ENCODE results near the gene SORCS2.
A peak's percentile ranks its signal among the peaks of the same experiment; 100 is the strongest.
"Not testable (repeated sequence)": the region's sequence is repeated elsewhere in the genome, so short reads cannot be mapped to it uniquely, and the experiment has no call there.

SORCS2 gene

DNA sequence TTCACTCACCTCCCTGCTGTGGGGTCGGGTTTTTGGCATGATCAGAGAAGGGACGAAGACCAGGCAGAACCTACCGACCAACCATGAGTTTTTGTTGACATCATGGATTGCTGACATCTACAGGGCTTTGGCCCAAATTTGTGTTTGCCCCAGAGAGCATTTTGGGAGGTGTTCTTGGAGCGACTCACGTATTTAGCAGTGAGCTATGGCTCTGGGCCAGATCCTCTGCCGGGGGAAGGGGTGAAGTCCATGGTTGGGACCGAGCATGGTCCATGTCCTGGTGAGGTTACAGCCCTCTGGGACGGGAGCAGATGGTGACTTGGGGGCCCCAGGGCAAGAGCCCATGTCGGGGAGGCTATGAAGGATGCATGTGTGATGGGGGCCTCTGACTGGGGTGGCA lies 17.4 kb downstream of the SORCS2 start:
- DNase-seq (ENCODE audit: low read depth, low spot score): no peak
- ChIA-PET POLR2A (no interaction called here), CTCF (interaction anchor here (1.3 to 2.2 kb wide), 2 partner anchors 11 to 12 kb away, joined by 3 to 7 read pairs; no protein-coding TSS in a partner anchor)
- no peak for TF ChIP-seq CTCF (IDR thresholded peaks at IDR 0.05; ENCODE audit: insufficient read depth, low read length, missing control alignments)
- no peak overlapping the region for H3K4me3 ChIP-seq (ENCODE audit: low read depth, low read length)

DNA sequence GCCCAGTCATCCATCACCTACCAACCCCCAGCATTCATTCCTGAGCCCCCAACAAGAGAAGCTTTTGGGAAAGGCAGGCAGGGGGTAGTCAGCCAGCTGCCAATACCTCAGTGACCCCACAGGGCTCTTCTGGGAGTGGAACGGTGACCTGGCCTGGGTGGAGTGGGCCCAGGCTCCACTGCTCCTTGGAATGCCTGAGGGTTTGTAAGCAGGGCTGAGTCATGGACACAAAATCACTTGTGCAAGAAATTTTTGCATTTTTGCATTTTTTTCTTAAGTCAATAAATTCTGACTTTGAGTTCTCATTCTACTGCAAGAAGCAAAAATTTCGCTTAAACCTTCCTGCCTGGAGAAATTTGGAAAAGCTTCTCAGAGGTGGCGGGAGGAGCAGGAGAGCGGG lies 18.5 kb downstream of the SORCS2 start:
- peak; percentile 37 for DNase-seq (ENCODE audit: low read depth, low spot score)
- CTCF ChIA-PET: interaction anchor here (1.1 to 2.2 kb wide), 3 partner anchors 10 to 17 kb away, joined by 3 to 7 read pairs (median 4); no protein-coding TSS in a partner anchor
- POLR2A ChIA-PET: no interaction called here
- H3K4me3 ChIP-seq (ENCODE audit: low read depth, low read length): no peak overlapping the region
- TF ChIP-seq CTCF (IDR thresholded peaks at IDR 0.05; ENCODE audit: insufficient read depth, low read length, missing control alignments): no peak

DNA sequence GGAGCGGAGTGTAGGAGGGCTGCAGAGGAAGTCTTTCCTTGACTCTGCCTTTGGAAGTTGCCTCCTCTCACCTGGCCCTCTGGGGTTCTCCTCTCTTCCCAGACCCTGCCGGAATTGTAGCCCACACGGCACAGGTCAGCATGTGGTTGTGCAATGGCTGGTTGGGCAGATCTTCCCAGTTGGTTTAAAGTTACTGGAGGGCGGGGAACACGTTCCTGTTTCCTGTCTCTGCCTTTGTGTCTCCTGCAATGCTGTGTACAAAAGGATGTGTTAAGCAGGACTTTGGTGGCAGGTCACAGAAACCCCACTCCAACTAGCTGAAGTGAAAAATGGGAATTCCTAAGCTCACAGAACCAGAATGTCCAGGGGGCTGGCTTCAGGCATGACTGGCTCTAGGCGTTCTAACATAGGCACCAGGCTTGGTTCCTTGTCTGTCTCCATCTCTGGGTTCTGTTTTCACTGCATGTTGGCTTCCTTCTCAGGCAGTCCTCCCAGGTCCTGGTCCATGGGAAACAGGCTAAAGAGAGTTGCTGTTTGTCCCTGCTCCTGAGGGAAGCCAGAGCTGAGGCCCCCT lies 19.9 kb downstream of the SORCS2 start:
- no peak for DNase-seq (ENCODE audit: low read depth, low spot score)
- POLR2A ChIA-PET: no interaction called here
- TF ChIP-seq CTCF (IDR thresholded peaks at IDR 0.05; ENCODE audit: insufficient read depth, low read length, missing control alignments): no peak
- H3K4me3 ChIP-seq (ENCODE audit: low read depth, low read length): no peak overlapping the region
- CTCF ChIA-PET: interaction anchor here (1.2 to 1.3 kb wide), 2 partner anchors 11 to 84 kb away, joined by 3 to 4 read pairs; no protein-coding TSS in a partner anchor

DNA sequence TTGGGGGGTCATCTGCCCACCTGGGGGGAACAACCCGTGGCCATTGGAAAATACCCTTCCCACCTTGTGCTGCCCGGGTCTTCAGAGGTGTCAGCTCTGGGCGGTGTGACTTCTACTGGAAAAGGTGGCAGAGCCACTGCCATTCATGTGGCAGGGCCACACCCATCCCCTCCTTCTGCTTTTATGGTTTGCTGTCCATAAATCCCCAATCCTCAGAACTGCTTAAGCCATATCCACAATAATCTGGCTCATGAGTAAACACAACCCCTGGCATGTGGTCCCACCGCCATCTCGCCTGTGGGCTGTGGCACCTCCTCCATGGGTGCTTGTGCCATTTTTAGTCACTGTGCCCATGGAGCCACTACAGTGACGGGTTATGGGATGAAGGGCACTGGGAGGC lies 20.6 kb downstream of the SORCS2 start:
- CTCF ChIA-PET: interaction anchor here (1.2 to 1.3 kb wide), 2 partner anchors 10 to 83 kb away, joined by 3 to 4 read pairs; no protein-coding TSS in a partner anchor
- DNase-seq (ENCODE audit: low read depth, low spot score): no peak
- no peak for TF ChIP-seq CTCF (IDR thresholded peaks at IDR 0.05; ENCODE audit: insufficient read depth, low read length, missing control alignments)
- POLR2A ChIA-PET: no interaction called here
- H3K4me3 ChIP-seq (ENCODE audit: low read depth, low read length): no peak overlapping the region

DNA sequence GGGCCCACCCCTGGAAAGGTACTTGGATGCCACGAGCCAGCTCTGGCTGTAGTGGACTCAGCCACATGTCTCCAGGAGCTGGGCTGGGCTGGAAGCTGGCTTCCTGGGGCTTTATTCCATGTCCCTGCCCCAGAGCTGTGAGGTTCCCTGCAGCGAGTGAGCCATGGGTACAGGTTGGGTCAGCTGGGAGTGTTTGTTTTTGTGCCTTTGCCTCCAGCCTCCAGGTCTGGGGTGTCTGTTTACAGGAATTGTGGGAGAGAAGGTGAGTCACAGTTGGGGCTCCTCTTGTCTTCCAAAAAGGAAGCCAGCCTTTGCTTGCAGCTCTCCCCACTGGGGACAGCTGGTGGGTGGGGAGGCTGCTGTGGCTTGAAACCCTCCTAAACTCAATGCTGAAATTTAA lies 21.5 kb downstream of the SORCS2 start:
- ChIA-PET CTCF (interaction anchor here (0.9 kb wide), 1 partner anchor 19 kb away, joined by 4 read pairs; no protein-coding TSS in a partner anchor), POLR2A (no interaction called here)
- DNase-seq (ENCODE audit: low read depth, low spot score): no peak
- no peak overlapping the region for H3K4me3 ChIP-seq (ENCODE audit: low read depth, low read length)
- TF ChIP-seq CTCF (IDR thresholded peaks at IDR 0.05; ENCODE audit: insufficient read depth, low read length, missing control alignments): no peak

DNA sequence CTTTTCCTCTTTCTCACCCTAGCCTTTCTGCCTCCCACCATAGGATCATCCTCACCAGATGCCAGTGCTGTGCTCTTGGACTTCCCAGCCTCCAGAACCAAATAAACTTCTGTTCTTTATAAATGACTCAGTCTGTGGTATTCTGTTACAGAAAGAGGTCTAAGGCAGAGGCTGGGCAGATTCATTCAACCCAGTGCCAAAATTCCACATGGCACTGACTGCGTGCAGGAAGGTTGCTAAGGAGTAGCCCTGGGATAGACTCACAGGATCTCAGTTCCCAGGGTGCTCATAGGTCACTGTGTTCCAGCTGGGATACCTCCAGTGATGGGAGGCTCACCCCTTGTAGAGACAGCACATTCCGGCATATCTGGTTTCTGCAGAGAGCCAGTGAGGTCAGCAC lies 22.0 kb downstream of the SORCS2 start:
- ChIA-PET POLR2A (no interaction called here), CTCF (interaction anchor here (0.9 kb wide), 1 partner anchor 19 kb away, joined by 4 read pairs; no protein-coding TSS in a partner anchor)
- no peak for TF ChIP-seq CTCF (IDR thresholded peaks at IDR 0.05; ENCODE audit: insufficient read depth, low read length, missing control alignments)
- H3K4me3 ChIP-seq (ENCODE audit: low read depth, low read length): no peak overlapping the region
- DNase-seq (ENCODE audit: low read depth, low spot score): no peak

GRCh38 chr4:7215187-7215586 lies 22.8 kb downstream of the SORCS2 start:
- POLR2A ChIA-PET; H3K4me3 ChIP-seq (ENCODE audit: low read depth, low read length); DNase-seq (ENCODE audit: low read depth, low spot score); CTCF ChIA-PET: not testable (repeated sequence)
